Measurements from ENCODE around the gene OR6Y1. TPM values are rescaled to one million over a fixed set of nuclear protein-coding genes. Genes with fewer than 3 reads are reported as not detected.

OR6Y1 gene
- total and polyA plus RNA-seq, 2 of the 4 experiments (the other 2 are of a cell fraction), result not detected

DNA sequence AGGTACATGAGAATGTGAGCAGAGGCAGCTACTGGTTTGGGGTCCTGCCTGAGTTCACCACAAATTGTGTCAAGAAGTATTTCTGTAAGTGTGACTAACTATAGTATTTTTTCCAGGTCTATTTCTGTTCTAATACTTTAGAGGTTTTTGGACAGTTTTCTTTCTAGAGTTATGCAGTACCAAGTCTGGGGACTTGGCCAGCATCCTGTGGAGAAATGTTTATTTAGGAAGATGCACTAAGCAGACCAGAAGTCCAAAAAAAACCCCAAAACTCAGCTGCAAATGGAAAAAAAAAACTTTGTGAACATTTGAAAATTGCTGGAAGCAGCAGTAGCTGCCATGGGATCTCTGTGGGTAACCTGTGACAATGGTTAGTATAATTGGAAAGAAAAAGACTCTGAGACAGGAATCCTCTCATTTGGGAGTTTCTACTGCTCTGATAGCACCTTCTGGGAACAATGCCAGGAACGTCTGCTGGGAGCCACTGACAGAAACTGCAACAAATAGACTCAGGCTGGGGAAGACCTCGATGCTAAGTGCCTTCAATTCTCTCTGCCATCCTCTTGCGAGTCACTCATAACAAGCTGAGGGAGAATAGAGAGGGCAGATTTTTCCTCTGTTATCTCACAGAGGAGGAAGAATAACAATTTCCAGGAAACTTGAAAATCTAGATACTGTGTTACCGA lies 44.6 kb downstream of the OR6Y1 start:
- H3K27me3 ChIP-seq (ENCODE audit: control insufficient read depth, insufficient read depth, low read length), result no peaks in the 10 kb centered on the region
- H4K8ac ChIP-seq (ENCODE audit: low read depth in 2 of 2, low read length in 2 of 2), result no peak overlapping the region
- H3K4me2 ChIP-seq (ENCODE audit: low read depth, low read length), result no peak overlapping the region
- no peaks in the 10 kb centered on the region for H3K79me1 ChIP-seq (ENCODE audit: low read depth in 1 of 2, low read length in 2 of 2)
- no peak overlapping the region for H2AK5ac ChIP-seq (ENCODE audit: low read depth, low read length)
- no peak overlapping the region for H4K5ac ChIP-seq (ENCODE audit: low read depth, low read length)
- H3K4me3 ChIP-seq (ENCODE audit: insufficient read depth, low read depth, low read length), result no peak overlapping the region
- BruUV-seq (replicated peaks), result no TSS peak
- in situ Hi-C loops (cut with MboI; ENCODE audit: low sequenced_read_pairs), result no loop called here
- intact Hi-C loops (cut with micrococcal nuclease), result no loop called here
- H3K9me1 ChIP-seq (ENCODE audit: insufficient read depth, low read length), result no peaks in the 10 kb centered on the region
- H3K4ac ChIP-seq (ENCODE audit: low read depth, low read length), result no peak overlapping the region
- dilution Hi-C loops (cut with HindIII; ENCODE audit: low sequenced_read_pairs, unreplicated experiment), result no loop called here
- H3K56ac ChIP-seq (ENCODE audit: extremely low read depth, insufficient read depth, low read length), result no peak overlapping the region
- CTCF ChIA-PET, result no interaction called here
- H3K27ac ChIP-seq (ENCODE audit: insufficient read depth, low read length), result no peak overlapping the region
- H4K91ac ChIP-seq (ENCODE audit: insufficient read depth, low read depth, low read length), result no peak overlapping the region
- H2BK15ac ChIP-seq (ENCODE audit: low read depth, low read length), result no peak overlapping the region
- no peak overlapping the region for H3K23ac ChIP-seq (ENCODE audit: low read depth, low read length)
- no CpG with 5 or more reads among the region's 4 CpGs for WGBS, 2 experiments (ENCODE audit: extremely low coverage in 2 of 2, insufficient read length in 1 of 2)
- H3K36me3 ChIP-seq (ENCODE audit: control insufficient read depth, insufficient read depth, low read length), result no peaks in the 10 kb centered on the region
- H3K9ac ChIP-seq (ENCODE audit: low read depth, low read length), result no peak overlapping the region
- no peak overlapping the region for H3K18ac ChIP-seq (ENCODE audit: low read depth, low read length)
- ATAC-seq (ENCODE audit: low read depth) (no peak), DNase-seq (no peak)
- H2BK20ac ChIP-seq (ENCODE audit: low read depth, low read length), result no peak overlapping the region
- TF ChIP-seq MXI1 (IDR thresholded peaks at IDR 0.05; ENCODE audit: borderline replicate concordance, low read depth, low read length) (no peak), MAZ (IDR thresholded peaks at IDR 0.05; ENCODE audit: borderline replicate concordance, low read depth, low read length) (no peak), FOS (IDR thresholded peaks at IDR 0.05; ENCODE audit: low read depth, low read length) (no peak), CHD1 (IDR thresholded peaks at IDR 0.05; ENCODE audit: low read depth, low read length) (no peak), RFX5 (IDR thresholded peaks at IDR 0.05; ENCODE audit: low read depth, low read length) (no peak), BHLHE40 (IDR thresholded peaks at IDR 0.05; ENCODE audit: low read depth, low read length) (no peak), RAD21 (IDR thresholded peaks at IDR 0.05; ENCODE audit: low read length) (no peak), CEBPB (IDR thresholded peaks at IDR 0.05; ENCODE audit: low read depth, low read length) (no peak), NFE2L2 (IDR thresholded peaks at IDR 0.05; ENCODE audit: low read depth, low read length) (no peak)
- TF ChIP-seq, protein P1, sequence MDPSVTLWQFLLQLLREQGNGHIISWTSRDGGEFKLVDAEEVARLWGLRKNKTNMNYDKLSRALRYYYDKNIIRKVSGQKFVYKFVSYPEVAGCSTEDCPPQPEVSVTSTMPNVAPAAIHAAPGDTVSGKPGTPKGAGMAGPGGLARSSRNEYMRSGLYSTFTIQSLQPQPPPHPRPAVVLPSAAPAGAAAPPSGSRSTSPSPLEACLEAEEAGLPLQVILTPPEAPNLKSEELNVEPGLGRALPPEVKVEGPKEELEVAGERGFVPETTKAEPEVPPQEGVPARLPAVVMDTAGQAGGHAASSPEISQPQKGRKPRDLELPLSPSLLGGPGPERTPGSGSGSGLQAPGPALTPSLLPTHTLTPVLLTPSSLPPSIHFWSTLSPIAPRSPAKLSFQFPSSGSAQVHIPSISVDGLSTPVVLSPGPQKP (IDR thresholded peaks at IDR 0.05; ENCODE audit: borderline replicate concordance, low read depth, low read length), result no peak
- TF ChIP-seq, protein P2, sequence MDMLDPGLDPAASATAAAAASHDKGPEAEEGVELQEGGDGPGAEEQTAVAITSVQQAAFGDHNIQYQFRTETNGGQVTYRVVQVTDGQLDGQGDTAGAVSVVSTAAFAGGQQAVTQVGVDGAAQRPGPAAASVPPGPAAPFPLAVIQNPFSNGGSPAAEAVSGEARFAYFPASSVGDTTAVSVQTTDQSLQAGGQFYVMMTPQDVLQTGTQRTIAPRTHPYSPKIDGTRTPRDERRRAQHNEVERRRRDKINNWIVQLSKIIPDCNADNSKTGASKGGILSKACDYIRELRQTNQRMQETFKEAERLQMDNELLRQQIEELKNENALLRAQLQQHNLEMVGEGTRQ (IDR thresholded peaks at IDR 0.05; ENCODE audit: low read depth, low read length), result no peak
- H3K14ac ChIP-seq (replicated peaks; ENCODE audit: low read depth, low read length), result no peak overlapping the region
- H2AK9ac ChIP-seq (replicated peaks; ENCODE audit: low read depth, low read length, poor library complexity), result no peak overlapping the region
- no peaks in the 10 kb centered on the region for H3K4me1 ChIP-seq (ENCODE audit: control insufficient read depth, insufficient read depth, low read length)
- no peaks in the 10 kb centered on the region for H4K20me1 ChIP-seq (ENCODE audit: insufficient read depth, low read length)
- POLR2A ChIA-PET (ENCODE audit: unreplicated experiment), result no interaction called here
- H2BK120ac ChIP-seq (ENCODE audit: low read depth, low read length), result no peak overlapping the region
- no peak overlapping the region for H2AFZ ChIP-seq (replicated peaks; ENCODE audit: low read length, poor library complexity)
- no peaks in the 10 kb centered on the region for H3K9me3 ChIP-seq (ENCODE audit: control insufficient read depth, insufficient read depth, low read length)
- no peak overlapping the region for H2BK5ac ChIP-seq (ENCODE audit: low read depth, low read length, poor library complexity, severe bottlenecking)

All from IMR-90 (cell line).